ACC112 (cell line): ENCODE results near the gene FOXP2.
"Not testable (repeated sequence)": the region's sequence is repeated elsewhere in the genome, so short reads cannot be mapped to it uniquely, and the experiment has no call there.

Experiments
- H2AFZ ChIP-seq: fragments of 200-600 bp; sonication (generic); one replicate; pipeline ENCODE4 v1.6.0; 2017; ENCODE audit warnings: antibody characterized with exemption, low read length; ENCODE audit not compliant: unreplicated experiment
- H3K27ac ChIP-seq: fragments of 200-600 bp; sonication (generic); 2 replicates; pipeline ENCODE4 v1.5.1; 2014; ENCODE audit warnings: low read depth, mild to moderate bottlenecking, antibody characterized with exemption, low read length, moderate library complexity
- H3K27me3 ChIP-seq: fragments of 200-600 bp; sonication (generic); 2 replicates; pipeline ENCODE4 v1.6.1; 2014; ENCODE audit warnings: mild to moderate bottlenecking, antibody characterized with exemption, low read length, moderate library complexity, mixed read lengths; ENCODE audit not compliant: insufficient read depth
- H3K36me3 ChIP-seq: fragments of 200-600 bp; sonication (generic); 2 replicates; pipeline ENCODE4 v1.6.1; 2016; ENCODE audit warnings: mild to moderate bottlenecking, antibody characterized with exemption, low read length, moderate library complexity, mixed read lengths; ENCODE audit not compliant: insufficient read depth
- H3K4me1 ChIP-seq: fragments of 200-600 bp; sonication (generic); one replicate; pipeline ENCODE4 v1.6.1; 2016; ENCODE audit warnings: low read length, mixed read lengths; ENCODE audit not compliant: insufficient read depth, unreplicated experiment, control insufficient read depth
- H3K4me3 ChIP-seq: fragments of 200-600 bp; sonication (generic); 2 replicates; pipeline ENCODE4 v1.5.1; 2014; ENCODE audit warnings: mild to moderate bottlenecking, low read depth, low read length
- H3K79me2 ChIP-seq: fragments of 200-600 bp; sonication (generic); one replicate; pipeline ENCODE4 v1.6.0; 2016; ENCODE audit warnings: low read length; ENCODE audit not compliant: control insufficient read depth, unreplicated experiment, insufficient read depth

The FOXP2 gene

DNA sequence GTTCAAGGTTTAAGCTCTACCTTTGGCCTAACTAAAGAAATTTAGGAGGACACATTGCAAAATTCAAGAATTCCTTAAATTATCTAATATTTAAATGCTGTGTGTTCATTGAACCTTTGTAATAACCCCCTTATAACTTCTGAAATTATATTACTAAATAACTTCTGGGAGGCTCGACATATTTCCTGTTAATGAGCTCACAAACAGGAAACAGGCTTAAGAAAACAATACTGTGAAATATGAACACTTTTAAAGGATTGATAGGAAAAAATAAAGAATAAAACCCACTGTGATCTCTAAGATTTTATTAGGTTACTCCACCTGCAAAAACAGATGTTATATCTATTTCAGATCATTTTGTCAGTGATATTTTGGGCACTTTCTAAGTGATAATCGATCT is 74.1 kb downstream of the FOXP2 start:
- Histone ChIP-seq H3K36me3 (no peaks in the 10 kb centered on the region), H3K27me3 (no peaks in the 10 kb centered on the region), H3K4me3 (no peak overlapping the region), H3K79me2 (no peaks in the 10 kb centered on the region), H3K4me1 (no peaks in the 10 kb centered on the region), H3K27ac (no peak overlapping the region), H2AFZ (no peak overlapping the region)

DNA sequence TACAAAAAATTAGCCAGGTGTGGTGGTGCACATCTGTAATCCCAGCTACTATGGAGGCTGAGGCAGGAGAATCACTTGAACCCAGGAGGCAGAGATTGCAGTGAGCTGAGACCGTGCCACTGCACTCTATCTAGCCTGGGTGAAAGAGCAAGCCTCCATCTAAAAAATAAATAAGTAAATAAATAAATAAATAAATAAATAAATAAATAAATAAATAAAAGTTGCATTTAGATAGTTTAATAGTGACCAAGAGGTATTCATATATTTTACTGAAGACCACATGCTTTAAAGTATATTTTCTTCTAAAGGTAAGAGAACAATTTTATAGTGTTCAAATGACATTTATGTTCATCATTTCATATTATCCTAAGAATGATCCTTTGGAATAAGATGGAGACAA is 82.9 kb downstream of the FOXP2 start:
- not testable (repeated sequence) for H3K4me3 ChIP-seq, H3K4me1 ChIP-seq, H3K27me3 ChIP-seq, H3K36me3 ChIP-seq, H2AFZ ChIP-seq, H3K79me2 ChIP-seq, H3K27ac ChIP-seq

DNA sequence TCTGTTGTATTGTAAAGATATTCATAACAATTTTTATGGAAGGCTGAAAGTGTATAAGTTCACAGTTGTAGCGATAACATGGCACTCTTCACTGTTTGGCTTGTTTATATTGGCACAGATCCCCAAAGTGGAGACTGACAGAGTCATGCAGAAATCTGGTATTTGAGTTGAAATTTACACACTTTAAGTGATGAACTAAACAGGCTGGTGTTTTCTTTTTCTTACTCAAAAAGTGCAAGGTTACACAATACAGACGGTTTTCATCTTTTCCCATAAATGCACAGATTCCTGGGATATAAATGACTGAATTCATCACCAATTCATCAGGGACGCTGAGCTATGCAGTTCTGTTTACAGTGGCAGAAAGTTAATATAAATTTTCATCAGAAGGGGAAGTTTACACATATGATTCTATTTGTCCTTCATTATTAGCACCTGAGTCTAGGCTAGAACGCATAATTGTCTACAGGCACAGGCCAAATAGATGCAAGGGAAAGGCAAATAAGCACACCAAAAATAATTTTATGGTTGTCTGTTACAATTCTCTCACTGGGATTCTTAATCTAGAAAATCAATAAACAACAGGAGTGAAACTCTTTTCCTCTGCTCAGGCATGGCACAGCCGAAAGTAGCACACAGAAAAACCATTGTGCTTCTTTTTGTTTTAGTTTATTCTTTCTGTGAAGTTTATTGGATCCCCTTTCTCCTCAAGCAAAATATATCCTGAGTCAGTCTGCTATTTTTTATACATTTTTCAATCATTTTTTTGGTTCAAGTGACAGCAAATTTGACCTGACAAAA is 88.0 kb downstream of the FOXP2 start:
- Histone ChIP-seq H3K27ac (peak overlapping the region; percentile 41; the same call in 1 of the 2 replicates), H3K79me2 (no peaks in the 10 kb centered on the region)

DNA sequence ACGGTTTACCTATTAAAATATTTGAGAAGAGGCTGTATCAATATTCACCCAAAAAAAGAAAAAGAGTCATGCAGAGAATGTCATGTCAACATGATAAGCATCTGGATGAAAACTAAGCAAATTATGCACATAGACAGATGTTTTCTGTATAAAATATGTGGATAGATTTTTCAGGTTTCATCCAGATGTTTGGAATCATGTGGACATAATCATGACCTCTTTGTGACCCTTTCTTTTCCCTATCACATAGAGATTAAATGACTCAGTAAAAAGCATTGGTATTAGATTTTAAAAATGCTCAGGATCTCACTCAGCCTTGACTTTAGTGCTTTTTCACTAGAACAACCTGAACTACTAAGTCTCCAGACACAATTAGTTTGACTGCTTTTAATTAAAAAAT is 90.0 kb downstream of the FOXP2 start:
- Histone ChIP-seq H3K27ac (no peak overlapping the region), H3K36me3 (no peaks in the 10 kb centered on the region), H3K4me1 (peaks cover 25% of the 10 kb centered on the region), H3K4me3 (no peak overlapping the region), H3K79me2 (no peaks in the 10 kb centered on the region), H2AFZ (no peak overlapping the region), H3K27me3 (no peaks in the 10 kb centered on the region)

More for the DNA sequence above, 88.0 kb downstream of the FOXP2 start:
- Histone ChIP-seq H2AFZ (peak overlapping the region; percentile 95), H3K27me3 (no peaks in the 10 kb centered on the region), H3K4me1 (peaks cover 17% of the 10 kb centered on the region), H3K36me3 (no peaks in the 10 kb centered on the region), H3K4me3 (peak overlapping the region; percentile 72)

DNA sequence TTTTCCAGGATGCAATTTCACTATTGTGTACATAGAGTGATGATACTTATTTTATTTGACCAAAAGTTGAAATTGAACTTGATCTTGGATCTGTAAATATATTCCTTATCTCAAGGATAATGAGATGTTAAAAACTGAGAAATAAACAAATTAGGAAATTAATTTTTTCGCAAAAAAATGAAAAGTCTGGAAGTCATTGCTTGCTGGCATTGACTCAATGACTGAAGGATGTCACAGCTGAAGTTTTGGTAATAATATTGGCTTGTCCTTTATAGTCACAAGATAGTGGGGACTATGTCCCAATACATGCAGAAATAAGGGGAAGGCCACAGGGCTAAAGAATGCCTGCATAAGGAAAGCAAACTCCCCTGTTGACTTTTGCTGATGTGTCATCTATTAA is 92.8 kb downstream of the FOXP2 start:
- Histone ChIP-seq H3K79me2 (no peaks in the 10 kb centered on the region), H3K4me1 (peaks cover 19% of the 10 kb centered on the region), H3K36me3 (no peaks in the 10 kb centered on the region), H3K27ac (no peak overlapping the region), H3K27me3 (no peaks in the 10 kb centered on the region), H2AFZ (peak overlapping the region; percentile 80), H3K4me3 (0 out of 2 replicates have a peak overlapping the region, but pooled peaks have one; percentile 44)

DNA sequence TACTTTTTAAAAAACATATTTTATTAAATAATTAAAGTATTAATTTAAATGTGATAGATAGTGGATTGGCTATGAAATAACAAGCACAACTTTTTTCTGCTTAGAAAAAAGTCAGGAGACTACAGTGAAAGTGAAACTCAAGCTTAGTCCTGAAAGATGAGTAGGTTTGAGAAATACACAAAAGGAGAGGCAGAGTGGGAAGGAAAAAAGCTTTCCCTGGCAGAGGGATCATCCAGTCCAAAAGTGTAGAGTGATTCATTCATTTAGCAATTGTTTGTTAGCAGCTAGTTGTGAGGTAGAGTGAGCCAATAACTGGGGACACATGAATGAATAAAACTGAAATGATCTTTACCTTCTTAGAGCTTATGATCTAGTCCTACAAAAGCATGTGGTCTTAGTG is 93.5 kb downstream of the FOXP2 start:
- Histone ChIP-seq H3K27me3 (no peaks in the 10 kb centered on the region), H3K4me3 (peak overlapping the region; percentile 48), H3K36me3 (no peaks in the 10 kb centered on the region), H2AFZ (peak overlapping the region; percentile 81), H3K4me1 (peaks cover 13% of the 10 kb centered on the region), H3K27ac (peak overlapping the region; percentile 35; the same call in 1 of the 2 replicates), H3K79me2 (no peaks in the 10 kb centered on the region)

DNA sequence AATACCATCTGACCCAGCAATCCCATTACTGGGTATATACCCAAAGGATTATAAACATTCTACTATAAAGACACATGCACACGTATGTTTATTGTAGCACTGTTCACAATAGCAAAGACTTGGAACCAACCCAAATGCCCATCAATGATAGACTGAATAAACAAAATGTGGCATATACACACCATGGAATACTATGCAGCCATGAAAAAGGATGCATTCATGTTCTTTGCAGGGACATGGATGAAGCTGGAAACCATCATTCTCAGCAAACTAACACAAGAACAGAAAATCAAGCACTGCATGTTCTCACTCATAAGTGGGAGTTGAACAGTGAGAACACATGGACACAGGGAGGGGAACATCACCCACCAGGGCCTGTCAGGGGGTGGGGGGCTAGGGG is 96.2 kb downstream of the FOXP2 start:
- not testable (repeated sequence) for H3K27ac ChIP-seq, H2AFZ ChIP-seq, H3K4me3 ChIP-seq, H3K79me2 ChIP-seq, H3K27me3 ChIP-seq, H3K36me3 ChIP-seq
- peaks cover 13% of the 10 kb centered on the region for H3K4me1 ChIP-seq

DNA sequence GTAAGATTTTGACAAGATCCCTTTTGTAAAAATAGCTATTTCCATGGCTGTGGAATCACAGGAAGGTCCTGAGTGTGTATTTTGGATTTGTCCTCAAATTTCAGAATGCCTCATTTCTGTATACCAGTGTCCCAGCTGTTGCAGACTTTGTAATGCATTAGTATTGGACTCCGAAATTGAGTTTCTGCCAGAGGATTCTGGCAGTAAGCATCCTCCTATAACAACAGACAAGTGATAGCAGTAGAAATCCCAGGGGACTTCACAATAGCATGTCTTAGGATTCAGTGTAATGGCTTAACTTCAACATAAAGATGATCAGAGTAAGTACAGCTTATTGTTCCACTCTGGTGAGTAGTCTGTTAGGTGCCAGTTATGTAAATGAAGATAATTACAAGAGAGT is 104.6 kb downstream of the FOXP2 start:
- Histone ChIP-seq H3K4me3 (no peak overlapping the region), H3K27me3 (no peaks in the 10 kb centered on the region), H3K79me2 (no peaks in the 10 kb centered on the region), H3K36me3 (no peaks in the 10 kb centered on the region), H2AFZ (no peak overlapping the region), H3K4me1 (no peaks in the 10 kb centered on the region), H3K27ac (no peak overlapping the region)

DNA sequence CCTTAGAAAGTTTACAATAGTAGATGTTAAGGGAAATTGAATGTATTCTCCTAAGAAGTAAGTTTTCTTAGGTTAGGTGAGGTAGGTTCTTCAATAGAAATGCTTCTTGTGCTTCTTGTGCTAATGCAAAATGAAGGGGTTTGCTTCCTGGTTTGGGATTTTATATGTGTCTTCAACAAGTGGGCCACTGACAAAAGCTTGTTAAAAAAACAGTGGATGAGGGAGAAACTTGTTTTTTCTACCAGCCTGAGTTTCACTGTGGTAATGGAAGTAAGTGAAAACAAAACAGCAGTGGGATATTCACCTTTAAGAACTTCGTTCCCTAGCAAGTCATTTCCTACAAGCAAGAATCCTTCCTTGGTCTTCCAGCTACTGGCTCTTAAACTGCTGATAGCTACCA is 107.5 kb downstream of the FOXP2 start:
- H3K4me3 ChIP-seq, result no peak overlapping the region
- no peaks in the 10 kb centered on the region for H3K4me1 ChIP-seq
- H3K79me2 ChIP-seq, result no peaks in the 10 kb centered on the region
- H3K27ac ChIP-seq, result no peak overlapping the region
- no peaks in the 10 kb centered on the region for H3K36me3 ChIP-seq
- no peaks in the 10 kb centered on the region for H3K27me3 ChIP-seq
- no peak overlapping the region for H2AFZ ChIP-seq

DNA sequence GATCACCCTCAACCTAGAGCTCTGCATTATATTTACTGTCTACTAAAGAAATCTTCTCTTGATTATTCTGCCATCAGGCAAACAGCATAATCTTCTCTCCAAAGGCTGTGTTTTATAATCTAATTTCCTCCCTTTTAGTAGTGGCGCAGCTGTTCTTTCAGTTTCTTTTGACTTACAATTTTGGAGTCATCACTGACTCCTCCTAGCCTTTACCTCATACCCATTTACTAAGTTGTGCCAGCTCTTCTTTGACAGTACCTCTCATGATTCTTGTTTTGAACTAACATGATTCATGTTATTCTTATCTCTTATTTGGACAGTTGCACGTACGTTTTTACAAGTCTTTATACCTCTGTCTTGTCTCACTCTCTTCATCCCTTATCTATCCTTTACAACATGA is 113.0 kb downstream of the FOXP2 start:
- no peaks in the 10 kb centered on the region for H3K27me3 ChIP-seq
- no peak overlapping the region for H3K4me3 ChIP-seq
- no peak overlapping the region for H3K27ac ChIP-seq
- H3K36me3 ChIP-seq, result no peaks in the 10 kb centered on the region
- H2AFZ ChIP-seq, result no peak overlapping the region
- H3K4me1 ChIP-seq, result no peaks in the 10 kb centered on the region
- no peaks in the 10 kb centered on the region for H3K79me2 ChIP-seq

DNA sequence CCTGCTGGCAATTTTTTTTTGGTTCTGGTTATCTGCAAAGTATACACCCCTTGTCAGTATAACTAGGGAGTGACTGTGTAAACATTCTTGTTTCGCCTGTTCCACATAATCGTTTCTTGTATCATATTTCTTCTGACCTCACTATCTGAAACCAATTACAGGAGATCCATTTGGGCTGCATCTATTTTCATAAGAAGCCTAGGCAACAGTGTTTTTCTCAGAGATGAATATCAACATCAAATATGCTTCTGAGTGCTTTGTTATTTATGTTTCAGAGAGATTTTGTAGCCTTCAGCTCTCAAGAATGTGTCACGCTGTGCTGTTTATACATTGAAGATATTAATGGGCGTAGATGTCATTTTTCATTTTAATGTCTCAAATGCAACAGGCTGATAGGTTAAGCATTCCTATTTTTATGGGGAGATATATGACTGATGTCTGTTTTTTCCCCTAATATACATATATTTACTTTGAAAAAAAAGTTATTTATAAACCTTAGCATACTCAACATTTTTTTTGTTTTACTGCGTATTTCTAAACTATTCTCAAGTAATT is 115.5 kb downstream of the FOXP2 start:
- Histone ChIP-seq H3K36me3 (no peaks in the 10 kb centered on the region), H2AFZ (no peak overlapping the region), H3K4me3 (no peak overlapping the region), H3K4me1 (peaks cover 3% of the 10 kb centered on the region), H3K79me2 (no peaks in the 10 kb centered on the region), H3K27ac (peak overlapping the region; percentile 11; the same call in 1 of the 2 replicates), H3K27me3 (no peaks in the 10 kb centered on the region)
